Panc1 (cell line): ENCODE measurements around the gene PLXNA2. TPM values are rescaled to one million over a fixed set of nuclear protein-coding genes. Genes with fewer than 3 reads are reported as not detected.

Experiments
- ATAC-seq: fragments of 200-7000 bp; cut with Tn5 transposase; 2 replicates; pipeline ENCODE4 v1.9.1; 2020; ENCODE audit warnings: mild to moderate bottlenecking, moderate library complexity
- BruUV-seq: library from RNA; stranded (reverse); fragments of 400-500 nt; replicated peaks from 2 replicates; lab custom pipeline; 2021; lab: Mats Ljungman, UMichigan
- CTCF ChIA-PET: fragments of 300-600 bp; sonication (Branson Sonifier 250); formaldehyde crosslinking; loops from one replicate; lab custom pipeline; 2022; ENCODE audit warnings: antibody characterized with exemption; lab: Charles Lee
- POLR2A ChIA-PET: fragments of 300-600 bp; sonication (Branson Sonifier 250); formaldehyde crosslinking; loops from one replicate; lab custom pipeline; 2022; ENCODE audit warnings: antibody characterized with exemption; lab: Charles Lee
- DNase-seq: peaks from one replicate; pipeline ENCODE4 v3.0.0-alpha.2; 2010; ENCODE audit warnings: low read depth, low spot score
- H3K27ac ChIP-seq: 2 replicates; pipeline ENCODE4 v1.5.1; 2011; ENCODE audit warnings: mild to moderate bottlenecking, low read length, inconsistent platforms
- H3K27me3 ChIP-seq: fragments of 200-500 bp; sonication (Bioruptor generic); 2 replicates; pipeline ENCODE4 v1.6.0; 2014; ENCODE audit warnings: low read length, inconsistent platforms; ENCODE audit not compliant: control insufficient read depth, insufficient read depth
- H3K36me3 ChIP-seq: fragments of 200-500 bp; sonication (Bioruptor generic); 2 replicates; pipeline ENCODE4 v1.5.1; 2014; ENCODE audit warnings: inconsistent platforms, mild to moderate bottlenecking, low read length, moderate library complexity; ENCODE audit not compliant: control insufficient read depth, insufficient read depth
- H3K4me1 ChIP-seq: 2 replicates; pipeline ENCODE4 v1.5.1; 2011; ENCODE audit warnings: inconsistent platforms, mild to moderate bottlenecking, low read length, moderate library complexity; ENCODE audit not compliant: control insufficient read depth, insufficient read depth
- H3K4me3 ChIP-seq, 2 experiments: 2 replicates each; pipeline ENCODE4 v1.5.1; 2011 to 2012; ENCODE audit warnings: low read depth in 2 of 2, low read length in 2 of 2, mild to moderate bottlenecking in 2 of 2, inconsistent platforms in 1 of 2, moderate library complexity in 1 of 2
- H3K9me3 ChIP-seq: fragments of 200-500 bp; sonication (Bioruptor generic); 2 replicates; pipeline ENCODE4 v1.5.1; 2014; ENCODE audit warnings: low read depth, mild to moderate bottlenecking, inconsistent platforms, low read length, moderate library complexity; ENCODE audit not compliant: control insufficient read depth, insufficient read depth
- POLR2AphosphoS5 ChIP-seq: IDR thresholded peaks from 2 replicates; pipeline ENCODE4 v1.6.1; 2012; ENCODE audit warnings: mild to moderate bottlenecking, low read depth, low read length, moderate library complexity
- SIN3A ChIP-seq: IDR thresholded peaks from 2 replicates; pipeline ENCODE4 v1.6.1; 2012; ENCODE audit warnings: low read depth, mild to moderate bottlenecking, low read length, moderate library complexity, borderline replicate concordance; ENCODE audit not compliant: insufficient read depth
- TCF7L2 ChIP-seq: IDR thresholded peaks from 2 replicates; pipeline ENCODE4 v1.6.1; 2011; ENCODE audit warnings: mild to moderate bottlenecking, low read depth, low read length, inconsistent platforms
- in situ Hi-C: cut with HindIII; loops from 2 replicates; pipeline ENCODE4 v1.10.0; 2016; ENCODE audit warnings: low sequenced_read_pairs, low pct_unique_long_range_greater_than_20kb
- intact Hi-C: fragments of 100-400 bp; cut with micrococcal nuclease; formaldehyde crosslinking; loops from one replicate; pipeline ENCODE4 v1.10.0; 2022; ENCODE audit not compliant: unreplicated experiment
- total RNA-seq: library from RNA; stranded (reverse); gene quantifications from one replicate; pipeline ENCODE4 v1.2.1, GENCODE V29; 2021; ENCODE audit not compliant: unreplicated experiment
- TF ChIP-seq, protein P1 (sequence below): fragments of 450-650 bp; IDR thresholded peaks from 2 replicates; pipeline ENCODE4 v1.5.1; 2017; ENCODE audit warnings: mild to moderate bottlenecking
- TF ChIP-seq, protein P2 (sequence below), 2 experiments: IDR thresholded peaks; 2 replicates each; pipeline ENCODE4 v1.6.1; 2011 to 2012; ENCODE audit warnings: low read depth in 2 of 2, control low read depth in 1 of 2, low read length in 1 of 2, mild to moderate bottlenecking in 1 of 2, moderate library complexity in 1 of 2; ENCODE audit not compliant: insufficient read depth in 1 of 2

Gene PLXNA2
- total RNA-seq, 1 experiment from 2014 or later, result 0.98 TPM

DNA sequence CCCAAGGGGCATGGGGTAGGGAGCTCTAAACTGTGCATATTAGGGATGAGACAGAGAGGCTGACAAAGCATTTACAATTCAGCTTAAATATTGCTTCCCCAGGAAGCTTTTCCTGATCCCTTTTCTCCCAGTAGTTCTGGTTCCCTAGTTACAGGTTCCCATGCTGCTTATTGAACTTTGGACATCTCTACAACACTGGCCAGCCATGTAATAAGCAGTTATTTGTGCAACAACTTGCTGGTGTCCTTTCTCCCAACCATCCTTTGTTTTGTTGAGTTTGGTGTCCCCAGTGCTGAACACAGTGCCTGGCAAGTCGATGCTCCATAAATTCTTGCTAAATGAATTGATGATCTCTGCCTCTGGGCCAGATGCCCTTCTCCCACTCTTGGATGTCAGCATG is 80.6 kb downstream of the PLXNA2 start:
- intact Hi-C loops, result no loop called here
- H3K36me3 ChIP-seq, result no peaks in the 10 kb centered on the region
- H3K4me3 ChIP-seq, result no peak overlapping the region
- TF ChIP-seq SIN3A (no peak), TCF7L2 (no peak), POLR2AphosphoS5 (no peak)
- TF ChIP-seq, protein P1, sequence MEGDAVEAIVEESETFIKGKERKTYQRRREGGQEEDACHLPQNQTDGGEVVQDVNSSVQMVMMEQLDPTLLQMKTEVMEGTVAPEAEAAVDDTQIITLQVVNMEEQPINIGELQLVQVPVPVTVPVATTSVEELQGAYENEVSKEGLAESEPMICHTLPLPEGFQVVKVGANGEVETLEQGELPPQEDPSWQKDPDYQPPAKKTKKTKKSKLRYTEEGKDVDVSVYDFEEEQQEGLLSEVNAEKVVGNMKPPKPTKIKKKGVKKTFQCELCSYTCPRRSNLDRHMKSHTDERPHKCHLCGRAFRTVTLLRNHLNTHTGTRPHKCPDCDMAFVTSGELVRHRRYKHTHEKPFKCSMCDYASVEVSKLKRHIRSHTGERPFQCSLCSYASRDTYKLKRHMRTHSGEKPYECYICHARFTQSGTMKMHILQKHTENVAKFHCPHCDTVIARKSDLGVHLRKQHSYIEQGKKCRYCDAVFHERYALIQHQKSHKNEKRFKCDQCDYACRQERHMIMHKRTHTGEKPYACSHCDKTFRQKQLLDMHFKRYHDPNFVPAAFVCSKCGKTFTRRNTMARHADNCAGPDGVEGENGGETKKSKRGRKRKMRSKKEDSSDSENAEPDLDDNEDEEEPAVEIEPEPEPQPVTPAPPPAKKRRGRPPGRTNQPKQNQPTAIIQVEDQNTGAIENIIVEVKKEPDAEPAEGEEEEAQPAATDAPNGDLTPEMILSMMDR, result no peak
- TF ChIP-seq, protein P2, sequence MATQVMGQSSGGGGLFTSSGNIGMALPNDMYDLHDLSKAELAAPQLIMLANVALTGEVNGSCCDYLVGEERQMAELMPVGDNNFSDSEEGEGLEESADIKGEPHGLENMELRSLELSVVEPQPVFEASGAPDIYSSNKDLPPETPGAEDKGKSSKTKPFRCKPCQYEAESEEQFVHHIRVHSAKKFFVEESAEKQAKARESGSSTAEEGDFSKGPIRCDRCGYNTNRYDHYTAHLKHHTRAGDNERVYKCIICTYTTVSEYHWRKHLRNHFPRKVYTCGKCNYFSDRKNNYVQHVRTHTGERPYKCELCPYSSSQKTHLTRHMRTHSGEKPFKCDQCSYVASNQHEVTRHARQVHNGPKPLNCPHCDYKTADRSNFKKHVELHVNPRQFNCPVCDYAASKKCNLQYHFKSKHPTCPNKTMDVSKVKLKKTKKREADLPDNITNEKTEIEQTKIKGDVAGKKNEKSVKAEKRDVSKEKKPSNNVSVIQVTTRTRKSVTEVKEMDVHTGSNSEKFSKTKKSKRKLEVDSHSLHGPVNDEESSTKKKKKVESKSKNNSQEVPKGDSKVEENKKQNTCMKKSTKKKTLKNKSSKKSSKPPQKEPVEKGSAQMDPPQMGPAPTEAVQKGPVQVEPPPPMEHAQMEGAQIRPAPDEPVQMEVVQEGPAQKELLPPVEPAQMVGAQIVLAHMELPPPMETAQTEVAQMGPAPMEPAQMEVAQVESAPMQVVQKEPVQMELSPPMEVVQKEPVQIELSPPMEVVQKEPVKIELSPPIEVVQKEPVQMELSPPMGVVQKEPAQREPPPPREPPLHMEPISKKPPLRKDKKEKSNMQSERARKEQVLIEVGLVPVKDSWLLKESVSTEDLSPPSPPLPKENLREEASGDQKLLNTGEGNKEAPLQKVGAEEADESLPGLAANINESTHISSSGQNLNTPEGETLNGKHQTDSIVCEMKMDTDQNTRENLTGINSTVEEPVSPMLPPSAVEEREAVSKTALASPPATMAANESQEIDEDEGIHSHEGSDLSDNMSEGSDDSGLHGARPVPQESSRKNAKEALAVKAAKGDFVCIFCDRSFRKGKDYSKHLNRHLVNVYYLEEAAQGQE (IDR thresholded peaks at IDR 0.05; ENCODE audit: insufficient read depth in 1 of 2, low read depth in 2 of 2, low read length in 1 of 2), result no peak
- no peak overlapping the region for H3K27ac ChIP-seq
- in situ Hi-C loops, result no loop called here
- no peaks in the 10 kb centered on the region for H3K9me3 ChIP-seq
- ChIA-PET CTCF (no interaction called here), POLR2A (no interaction called here)
- no peaks in the 10 kb centered on the region; the same call in 1 of the 2 replicates for H3K27me3 ChIP-seq
- no peaks in the 10 kb centered on the region for H3K4me1 ChIP-seq
- ATAC-seq (no peak), DNase-seq (no peak)
- BruUV-seq, result no TSS peak

DNA sequence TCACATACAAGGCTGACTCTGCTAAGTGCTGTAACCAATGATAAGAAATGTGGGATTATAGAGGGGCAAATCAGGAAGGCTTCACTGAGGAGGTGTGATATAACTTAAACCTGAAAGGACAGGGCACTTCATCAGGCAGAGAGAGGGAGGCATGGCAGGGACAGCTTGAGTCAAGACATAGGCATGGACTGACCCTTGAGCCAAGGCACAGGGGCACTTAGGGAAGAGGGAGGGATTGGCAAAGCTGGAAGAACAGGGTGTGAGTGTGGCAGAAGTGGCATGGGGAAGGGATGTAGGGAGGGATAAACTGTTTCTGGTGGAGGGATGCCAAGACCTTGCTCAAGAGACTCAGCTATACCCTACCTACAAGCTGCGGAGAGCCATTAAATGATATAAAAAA is 81.3 kb downstream of the PLXNA2 start:
- no peaks in the 10 kb centered on the region for H3K36me3 ChIP-seq
- ChIA-PET CTCF (no interaction called here), POLR2A (no interaction called here)
- no peak for DNase-seq
- intact Hi-C loops (no loop called here), in situ Hi-C loops (no loop called here)
- TF ChIP-seq POLR2AphosphoS5, result no peak
- no peak for TF ChIP-seq TCF7L2
- TF ChIP-seq, protein P1, result no peak
- no peak for TF ChIP-seq SIN3A
- TF ChIP-seq, protein P2 (IDR thresholded peaks at IDR 0.05; ENCODE audit: insufficient read depth in 1 of 2, low read depth in 2 of 2, low read length in 1 of 2), result no peak
- no peak overlapping the region for H3K4me3 ChIP-seq
- H3K27ac ChIP-seq, result no peak overlapping the region
- no peak for ATAC-seq
- BruUV-seq, result no TSS peak
- H3K9me3 ChIP-seq, result no peaks in the 10 kb centered on the region
- H3K4me1 ChIP-seq, result no peaks in the 10 kb centered on the region
- H3K27me3 ChIP-seq, result no peaks in the 10 kb centered on the region; the same call in 1 of the 2 replicates
